CD4-positive, alpha-beta T cell treated with Interleukin-21 for 1 hour (primary cell): Measurements from ENCODE around the gene MPI.
"Not testable (repeated sequence)": the region's sequence is repeated elsewhere in the genome, so short reads cannot be mapped to it uniquely, and the experiment has no call there.

Source experiments
- DNase-seq: peaks from one replicate; pipeline ENCODE4 v3.0.0-alpha.2; 2020

The MPI gene

GRCh38 chr15:74893627-74894026 lies 3.8 kb downstream of the MPI start:
- DNase-seq, result peak; percentile 77

DNA sequence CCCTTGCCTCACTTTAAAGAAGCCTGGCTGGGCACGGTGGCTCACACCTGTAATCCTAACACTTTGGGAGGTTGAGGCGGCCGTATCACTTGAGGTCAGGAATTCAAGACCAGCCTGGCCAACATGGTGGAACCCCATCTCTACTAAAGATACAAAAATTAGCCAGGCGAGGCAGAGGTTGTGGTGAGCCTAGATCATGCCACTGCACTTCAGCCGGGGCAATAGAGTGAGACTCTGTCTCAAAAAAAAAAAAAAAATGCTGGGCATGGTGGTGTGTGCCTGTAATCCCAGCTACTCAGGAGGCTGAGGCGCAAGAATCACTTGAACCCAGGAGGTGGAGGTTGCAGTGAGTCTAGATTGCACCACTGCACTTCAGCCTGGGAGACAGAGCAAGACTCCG lies 4.5 kb downstream of the MPI start:
- DNase-seq, result not testable (repeated sequence)

- no peak for DNase-seq
Measured at GRCh38 chr15:74895830-74896229, 6.0 kb downstream of the MPI start.

GRCh38 chr15:74896316-74896715 lies 6.5 kb downstream of the MPI start:
- DNase-seq, result no peak

DNA sequence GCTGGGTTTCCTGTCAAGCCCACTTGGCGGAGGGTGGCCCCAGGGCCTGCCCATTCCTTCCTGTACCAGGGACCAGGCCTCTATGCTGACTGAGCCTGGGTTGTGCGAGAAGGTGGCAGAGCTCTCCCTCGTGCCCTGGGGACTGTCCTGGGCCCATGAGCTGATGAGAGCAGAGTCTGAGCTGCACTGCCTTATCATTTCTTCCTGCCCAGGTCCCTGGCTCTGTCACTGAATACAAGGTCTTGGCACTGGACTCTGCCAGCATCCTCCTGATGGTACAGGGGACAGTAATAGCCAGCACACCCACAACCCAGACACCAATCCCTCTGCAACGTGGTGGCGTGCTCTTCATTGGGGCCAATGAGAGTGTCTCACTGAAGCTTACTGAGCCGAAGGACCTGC lies 7.5 kb downstream of the MPI start:
- DNase-seq, result no peak

DNA sequence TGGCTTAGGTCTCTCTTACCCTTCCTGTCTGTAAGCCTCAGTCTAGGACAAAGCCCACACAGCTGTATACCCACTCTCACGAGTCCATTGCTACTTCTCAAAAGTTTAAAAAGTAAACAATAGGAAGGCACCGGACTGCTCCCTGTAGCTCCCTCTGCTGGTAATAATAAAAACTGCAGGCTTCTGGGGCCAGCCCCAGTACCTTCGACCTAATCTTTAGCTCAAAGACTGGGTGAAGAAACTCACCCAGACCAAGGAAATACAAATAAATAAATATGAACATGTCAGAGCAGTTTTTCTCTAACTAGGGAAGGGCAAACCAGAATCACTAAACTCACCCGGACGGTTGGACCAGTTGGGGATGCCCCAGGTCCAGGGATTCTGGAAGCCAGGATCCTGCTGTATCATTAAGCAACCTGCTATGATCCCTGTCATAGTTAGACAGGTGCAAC lies 11.8 kb downstream of the MPI start:
- peak; percentile 80 for DNase-seq

- DNase-seq, result no peak
Measured at GRCh38 chr15:74902295-74903075, 12.6 kb downstream of the MPI start.

- no peak for DNase-seq
Measured at GRCh38 chr15:74903676-74904075, 13.8 kb downstream of the MPI start.

DNA sequence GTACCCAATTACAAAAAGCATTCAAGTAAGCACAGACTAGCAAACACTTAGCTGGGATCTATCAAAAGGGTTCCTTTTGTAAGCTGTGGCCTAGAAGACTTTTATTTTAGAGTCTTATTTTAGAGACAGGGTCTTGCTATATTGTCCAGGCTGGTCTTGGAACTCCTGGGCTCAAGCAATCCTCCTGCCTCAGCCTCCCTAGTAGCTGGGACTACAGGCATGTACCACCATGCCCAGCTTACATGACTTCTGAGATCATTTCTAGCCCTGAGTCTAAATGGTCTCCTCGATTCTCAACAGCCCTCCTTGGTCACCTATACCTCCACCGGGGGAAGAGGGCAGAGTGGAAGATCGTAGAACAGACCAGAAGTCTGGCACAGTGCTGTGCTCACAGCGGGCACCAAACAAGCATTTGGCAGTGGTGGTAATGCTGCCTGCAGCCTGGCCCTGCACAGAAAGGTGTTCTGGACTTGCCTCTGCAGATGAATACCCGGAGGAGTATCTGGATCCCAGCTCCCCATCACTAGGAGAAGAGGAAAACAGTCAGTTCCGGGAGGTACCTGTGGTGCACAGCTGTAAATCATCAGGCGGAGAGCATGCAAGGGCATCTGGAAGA lies 14.5 kb downstream of the MPI start:
- no peak for DNase-seq

- DNase-seq, result no peak
Measured at GRCh38 chr15:74906067-74906449, 16.2 kb downstream of the MPI start.

DNA sequence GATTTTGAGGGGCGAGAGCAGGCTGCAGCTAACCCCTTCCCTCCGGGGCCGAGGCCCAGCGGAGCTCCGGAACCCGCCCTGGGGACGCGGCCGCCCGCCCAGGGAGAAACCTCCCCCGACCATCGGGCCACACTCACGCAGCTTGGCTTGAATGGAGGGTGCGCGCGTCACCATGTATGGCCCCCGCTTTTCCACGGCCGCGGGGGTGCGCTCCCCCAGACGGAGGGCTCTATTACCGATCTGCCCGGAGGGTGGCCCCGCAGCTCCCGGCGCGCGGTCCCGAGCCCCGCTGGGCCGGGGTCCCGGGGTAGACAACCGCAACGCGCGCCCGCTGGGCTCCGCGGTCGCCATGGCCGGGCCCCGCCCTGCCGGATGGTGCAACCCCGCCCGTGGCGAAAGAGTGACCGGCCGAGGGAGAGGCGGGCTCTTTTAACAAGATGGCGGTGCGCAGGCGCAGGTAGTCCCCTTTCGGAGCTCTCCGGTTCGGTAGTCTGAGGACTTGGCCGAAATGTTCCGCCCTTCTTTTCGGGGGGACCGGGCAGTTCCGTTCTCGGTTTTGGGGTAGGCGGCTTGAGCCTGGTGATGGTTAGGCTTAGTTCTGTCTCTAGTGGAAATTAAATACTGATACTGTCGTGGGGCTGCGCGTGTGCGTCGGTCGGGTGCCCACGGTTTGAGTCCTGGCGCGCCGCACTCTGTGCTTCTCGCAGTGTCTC lies 16.8 kb downstream of the MPI start, which contains the start of gene FAM219B:
Gene FAM219B, minus strand, starts transcription at position 402 of the 713 bp plus-strand sequence. Its CDS starts 51 bp downstream, at position 351.
- peak; percentile 78 for DNase-seq

DNA sequence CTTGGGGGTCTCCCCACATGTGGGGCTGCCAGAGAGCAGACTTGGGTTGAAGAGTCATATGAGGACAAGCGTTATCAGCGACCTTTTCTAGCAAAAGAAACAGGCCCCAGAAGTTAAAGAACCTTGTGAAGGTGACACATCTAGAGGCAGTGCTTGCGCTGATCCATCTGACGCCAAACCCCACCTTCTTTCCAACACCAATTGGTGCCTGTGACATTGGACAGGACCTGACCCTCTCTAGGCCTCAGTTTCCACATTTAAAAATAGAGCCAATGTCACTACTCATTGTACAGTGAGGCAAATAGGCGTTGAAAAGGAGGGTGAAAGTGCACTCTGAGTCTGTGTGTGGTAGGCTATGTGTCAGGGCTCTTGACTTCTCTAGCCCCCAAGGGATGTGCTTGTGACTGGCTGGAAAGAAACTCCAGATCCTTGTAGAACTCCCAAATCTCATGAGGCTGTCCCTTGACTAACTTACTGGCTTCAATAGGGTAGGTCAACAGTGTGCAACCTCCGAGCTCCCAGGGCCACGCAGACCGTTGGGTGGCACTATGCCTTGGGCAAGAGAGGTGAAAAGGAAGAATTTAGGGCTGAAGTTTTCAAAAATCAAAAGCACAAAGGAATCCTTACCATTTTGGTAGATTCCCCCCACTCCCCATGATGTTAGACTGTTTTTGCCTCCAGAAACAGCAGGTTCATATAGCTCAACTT lies 17.5 kb downstream of the MPI start:
- DNase-seq, result no peak

GRCh38 chr15:74908635-74909034 lies 18.8 kb downstream of the MPI start:
- no peak for DNase-seq

GRCh38 chr15:74913041-74913440 lies 23.2 kb downstream of the MPI start:
- no peak for DNase-seq

DNA sequence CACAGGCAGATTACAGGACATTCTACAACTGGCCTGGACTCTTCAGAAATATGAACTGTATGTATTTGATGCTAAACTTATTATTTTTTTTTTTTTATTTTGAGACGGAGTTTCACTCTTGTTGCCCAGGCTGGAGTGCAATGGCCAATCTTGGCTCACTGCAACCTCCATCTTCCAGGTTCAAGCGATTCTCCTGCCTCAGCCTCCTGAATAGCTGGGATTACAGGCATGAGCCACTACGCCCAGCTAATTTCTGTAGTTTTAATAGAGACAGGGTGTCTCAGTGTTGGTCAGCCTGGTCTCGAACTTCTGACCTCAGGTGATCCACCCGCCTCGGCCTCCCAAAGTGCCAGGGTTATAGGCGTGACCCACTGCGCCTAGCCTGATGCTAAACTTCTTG lies 24.0 kb downstream of the MPI start:
- DNase-seq, result not testable (repeated sequence)

DNA sequence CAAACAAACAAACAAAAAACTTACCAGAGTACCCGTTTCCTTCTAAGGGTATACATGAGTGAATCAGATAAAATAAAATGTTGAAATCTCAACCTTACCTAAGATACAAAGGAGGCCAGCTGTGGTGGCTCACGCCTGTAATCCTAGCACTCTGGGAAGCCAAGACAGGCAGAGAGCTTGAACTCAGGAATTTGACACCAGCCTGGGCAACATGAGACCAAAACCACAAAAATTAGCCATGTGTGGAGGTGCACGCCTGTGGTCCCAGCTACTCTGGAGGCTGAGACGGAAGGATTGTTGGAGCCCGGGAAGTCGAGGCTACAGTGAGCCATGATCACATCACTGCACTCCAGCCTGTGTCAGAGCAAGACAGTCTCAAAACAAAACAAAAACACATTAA lies 27.8 kb downstream of the MPI start:
- no peak for DNase-seq

DNA sequence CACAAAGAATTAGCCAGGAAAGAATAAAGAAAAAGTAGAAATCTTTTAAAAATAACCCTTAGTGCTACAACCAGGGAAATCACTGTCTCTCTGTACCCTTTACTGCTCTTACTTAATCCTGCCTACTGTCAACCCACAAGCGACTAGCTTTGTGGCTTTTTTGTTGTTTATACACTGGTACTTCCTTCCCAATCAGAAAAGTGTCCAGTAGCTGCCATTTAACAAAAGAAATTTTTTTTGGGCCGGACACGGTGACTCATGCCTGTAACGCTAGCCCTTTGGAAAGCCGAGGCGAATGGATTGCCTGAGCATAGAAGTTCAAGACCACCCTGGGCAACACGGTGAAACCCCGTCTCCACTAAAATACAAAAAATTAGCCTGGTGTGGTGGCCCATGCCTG lies 30.6 kb downstream of the MPI start:
- no peak for DNase-seq

GRCh38 chr15:74924525-74924924 lies 34.7 kb downstream of the MPI start:
- DNase-seq, result no peak

DNA sequence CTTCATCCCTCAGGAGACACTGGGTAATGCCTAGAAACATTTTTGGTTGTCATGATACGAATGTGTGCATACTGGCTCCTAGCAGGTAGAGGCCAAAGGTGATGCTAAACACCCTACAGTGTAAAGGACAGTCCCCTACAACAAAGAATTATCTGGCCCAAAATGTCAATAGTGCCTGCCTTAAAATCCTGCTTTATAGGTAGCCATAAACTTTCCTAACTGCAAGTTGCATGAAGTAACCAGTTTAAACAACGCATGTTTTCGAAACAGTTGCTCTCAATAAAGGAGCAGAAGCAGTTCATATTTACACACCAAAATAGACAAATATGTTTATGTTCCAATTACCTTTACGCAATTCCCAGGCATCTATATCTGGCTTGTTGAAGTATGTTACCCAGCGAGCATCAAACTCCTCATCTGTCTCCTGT lies 38.9 kb downstream of the MPI start:
- no peak for DNase-seq

GRCh38 chr15:74933573-74933972 lies 43.7 kb downstream of the MPI start:
- no peak for DNase-seq

GRCh38 chr15:74935193-74935592 lies 45.4 kb downstream of the MPI start:
- DNase-seq, result not testable (repeated sequence)

DNA sequence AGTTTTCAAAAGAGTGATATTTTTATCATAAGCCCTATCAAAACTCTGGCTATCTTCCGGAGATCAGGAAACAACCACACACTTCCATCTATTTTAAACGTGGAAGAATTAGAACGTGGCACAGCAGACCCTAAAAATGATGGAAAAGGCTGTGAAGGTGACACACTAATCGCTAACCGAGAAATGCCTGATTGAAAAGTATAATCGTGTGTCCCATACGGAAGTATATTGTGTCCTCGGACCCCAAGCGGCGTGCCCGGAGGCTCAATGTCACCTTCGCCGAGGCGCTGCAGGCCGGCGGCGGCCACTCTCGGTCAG lies 47.4 kb downstream of the MPI start:
- DNase-seq, result no peak
